Measurements from ENCODE around the gene CDH5.

CDH5 gene

GRCh38 chr16:66372898-66373155, 6.3 kb downstream of the CDH5 start:
- no peaks in the 10 kb centered on the region for H3F3A ChIP-seq (ENCODE audit: insufficient read depth)
- no peak overlapping the region for H3K27ac ChIP-seq (ENCODE audit: low read depth, low read length)
- H2AFZ ChIP-seq (ENCODE audit: low read depth, low read length, severe bottlenecking) = no peak overlapping the region
- H3K27me3 ChIP-seq (ENCODE audit: low read length) = no peaks in the 10 kb centered on the region
- no peaks in the 10 kb centered on the region for H3K79me2 ChIP-seq (ENCODE audit: insufficient read depth, low read length)
- no peaks in the 10 kb centered on the region for H4K20me1 ChIP-seq (ENCODE audit: low read depth, low read length)
- H3K36me3 ChIP-seq (ENCODE audit: low read length) = no peaks in the 10 kb centered on the region
- TF ChIP-seq, protein P1, sequence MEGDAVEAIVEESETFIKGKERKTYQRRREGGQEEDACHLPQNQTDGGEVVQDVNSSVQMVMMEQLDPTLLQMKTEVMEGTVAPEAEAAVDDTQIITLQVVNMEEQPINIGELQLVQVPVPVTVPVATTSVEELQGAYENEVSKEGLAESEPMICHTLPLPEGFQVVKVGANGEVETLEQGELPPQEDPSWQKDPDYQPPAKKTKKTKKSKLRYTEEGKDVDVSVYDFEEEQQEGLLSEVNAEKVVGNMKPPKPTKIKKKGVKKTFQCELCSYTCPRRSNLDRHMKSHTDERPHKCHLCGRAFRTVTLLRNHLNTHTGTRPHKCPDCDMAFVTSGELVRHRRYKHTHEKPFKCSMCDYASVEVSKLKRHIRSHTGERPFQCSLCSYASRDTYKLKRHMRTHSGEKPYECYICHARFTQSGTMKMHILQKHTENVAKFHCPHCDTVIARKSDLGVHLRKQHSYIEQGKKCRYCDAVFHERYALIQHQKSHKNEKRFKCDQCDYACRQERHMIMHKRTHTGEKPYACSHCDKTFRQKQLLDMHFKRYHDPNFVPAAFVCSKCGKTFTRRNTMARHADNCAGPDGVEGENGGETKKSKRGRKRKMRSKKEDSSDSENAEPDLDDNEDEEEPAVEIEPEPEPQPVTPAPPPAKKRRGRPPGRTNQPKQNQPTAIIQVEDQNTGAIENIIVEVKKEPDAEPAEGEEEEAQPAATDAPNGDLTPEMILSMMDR (IDR thresholded peaks at IDR 0.05; ENCODE audit: insufficient read depth, low read length, poor library complexity, severe bottlenecking) = no peak
- no peak for TF ChIP-seq EZH2phosphoT487 (conservative IDR thresholded peaks at IDR 0.05; ENCODE audit: low read length)
- no peak overlapping the region for H3K9ac ChIP-seq (ENCODE audit: low read length)
- H3K9me2 ChIP-seq (replicated peaks; ENCODE audit: insufficient read depth, low read length) = no peaks in the 10 kb centered on the region
- no peak overlapping the region for H3K4me3 ChIP-seq (ENCODE audit: insufficient read depth, low read length, poor library complexity, severe bottlenecking)
- H3K4me2 ChIP-seq (ENCODE audit: low read depth, low read length, poor library complexity, severe bottlenecking) = no peak overlapping the region
- H3K9me3 ChIP-seq (ENCODE audit: insufficient read depth, low read length) = no peaks in the 10 kb centered on the region

DNA sequence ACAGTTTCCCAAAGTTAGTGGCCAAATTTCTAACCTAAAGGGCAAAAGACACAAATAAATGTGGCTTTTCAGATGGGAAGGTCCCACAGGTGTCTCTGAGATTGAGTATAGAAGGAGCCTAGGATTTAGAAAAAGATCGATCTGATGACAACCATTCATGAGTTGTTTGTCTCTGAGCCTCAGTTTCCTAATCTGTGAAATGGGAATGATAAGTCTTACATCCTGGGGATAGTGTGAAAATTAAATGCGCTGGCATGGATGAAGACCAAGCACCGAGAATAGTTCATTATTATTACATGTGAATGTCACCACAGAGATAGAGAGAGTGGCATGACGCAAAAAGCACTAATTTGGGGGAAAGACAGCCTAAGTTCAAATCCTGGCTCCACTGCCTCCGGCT, 7.2 kb downstream of the CDH5 start:
- Histone ChIP-seq H4K20me1 (ENCODE audit: low read depth, low read length) (no peaks in the 10 kb centered on the region), H3K4me2 (ENCODE audit: low read depth, low read length, poor library complexity, severe bottlenecking) (no peak overlapping the region), H3K27me3 (ENCODE audit: low read length) (no peaks in the 10 kb centered on the region), H3K9me3 (ENCODE audit: insufficient read depth, low read length) (no peaks in the 10 kb centered on the region), H2AFZ (ENCODE audit: low read depth, low read length, severe bottlenecking) (no peak overlapping the region), H3K27ac (ENCODE audit: low read depth, low read length) (no peak overlapping the region), H3F3A (ENCODE audit: insufficient read depth) (no peaks in the 10 kb centered on the region), H3K79me2 (ENCODE audit: insufficient read depth, low read length) (no peaks in the 10 kb centered on the region), H3K9me2 (replicated peaks; ENCODE audit: insufficient read depth, low read length) (no peaks in the 10 kb centered on the region), H3K9ac (ENCODE audit: low read length) (no peak overlapping the region), H3K4me3 (ENCODE audit: insufficient read depth, low read length, poor library complexity, severe bottlenecking) (no peak overlapping the region), H3K36me3 (ENCODE audit: low read length) (no peaks in the 10 kb centered on the region)
- no peak for TF ChIP-seq EZH2phosphoT487 (conservative IDR thresholded peaks at IDR 0.05; ENCODE audit: low read length)
- TF ChIP-seq, protein P1 (IDR thresholded peaks at IDR 0.05; ENCODE audit: insufficient read depth, low read length, poor library complexity, severe bottlenecking) = no peak

- Histone ChIP-seq H3K4me2 (ENCODE audit: low read depth, low read length, poor library complexity, severe bottlenecking) (no peak overlapping the region), H3K27ac (ENCODE audit: low read depth, low read length) (no peak overlapping the region), H3F3A (ENCODE audit: insufficient read depth) (no peaks in the 10 kb centered on the region), H3K79me2 (ENCODE audit: insufficient read depth, low read length) (no peaks in the 10 kb centered on the region), H3K9ac (ENCODE audit: low read length) (no peak overlapping the region), H3K4me3 (ENCODE audit: insufficient read depth, low read length, poor library complexity, severe bottlenecking) (no peak overlapping the region), H3K9me3 (ENCODE audit: insufficient read depth, low read length) (no peaks in the 10 kb centered on the region), H4K20me1 (ENCODE audit: low read depth, low read length) (no peaks in the 10 kb centered on the region), H3K36me3 (ENCODE audit: low read length) (no peaks in the 10 kb centered on the region), H2AFZ (ENCODE audit: low read depth, low read length, severe bottlenecking) (no peak overlapping the region), H3K27me3 (ENCODE audit: low read length) (no peaks in the 10 kb centered on the region), H3K9me2 (replicated peaks; ENCODE audit: insufficient read depth, low read length) (no peaks in the 10 kb centered on the region)
- TF ChIP-seq, protein P1 (IDR thresholded peaks at IDR 0.05; ENCODE audit: insufficient read depth, low read length, poor library complexity, severe bottlenecking) = no peak
- no peak for TF ChIP-seq EZH2phosphoT487 (conservative IDR thresholded peaks at IDR 0.05; ENCODE audit: low read length)
Measured at GRCh38 chr16:66374176-66374575, 7.7 kb downstream of the CDH5 start.

DNA sequence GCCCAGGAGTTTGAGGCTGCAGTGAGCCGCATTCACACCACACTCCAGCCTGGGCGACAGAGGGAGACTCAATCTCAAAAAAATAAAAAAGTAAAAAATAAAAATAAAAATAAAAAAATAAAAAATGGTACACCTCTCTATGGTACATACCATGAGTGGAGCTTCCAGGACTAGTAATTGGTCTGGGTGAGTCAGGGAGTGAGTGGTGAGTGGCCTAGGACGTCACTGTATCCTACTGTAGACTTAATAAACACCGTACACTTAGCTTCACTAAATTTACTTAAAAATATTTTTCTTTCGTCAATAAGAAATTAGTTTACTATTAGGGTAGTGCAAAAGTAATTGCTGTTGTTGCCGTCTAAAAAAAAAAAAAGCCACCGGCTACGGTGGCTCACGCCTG, 9.0 kb downstream of the CDH5 start:
- TF ChIP-seq, protein P1 (IDR thresholded peaks at IDR 0.05; ENCODE audit: insufficient read depth, low read length, poor library complexity, severe bottlenecking) = no peak
- no peak for TF ChIP-seq EZH2phosphoT487 (conservative IDR thresholded peaks at IDR 0.05; ENCODE audit: low read length)
- Histone ChIP-seq H3K79me2 (ENCODE audit: insufficient read depth, low read length) (no peaks in the 10 kb centered on the region), H3K36me3 (ENCODE audit: low read length) (no peaks in the 10 kb centered on the region), H3K9ac (ENCODE audit: low read length) (no peak overlapping the region), H3K4me3 (ENCODE audit: insufficient read depth, low read length, poor library complexity, severe bottlenecking) (no peak overlapping the region), H3K9me3 (ENCODE audit: insufficient read depth, low read length) (no peaks in the 10 kb centered on the region), H2AFZ (ENCODE audit: low read depth, low read length, severe bottlenecking) (no peak overlapping the region), H3F3A (ENCODE audit: insufficient read depth) (no peaks in the 10 kb centered on the region), H4K20me1 (ENCODE audit: low read depth, low read length) (no peaks in the 10 kb centered on the region), H3K9me2 (replicated peaks; ENCODE audit: insufficient read depth, low read length) (no peaks in the 10 kb centered on the region), H3K27ac (ENCODE audit: low read depth, low read length) (no peak overlapping the region), H3K27me3 (ENCODE audit: low read length) (no peaks in the 10 kb centered on the region), H3K4me2 (ENCODE audit: low read depth, low read length, poor library complexity, severe bottlenecking) (no peak overlapping the region)

Measured in SU-DHL-6 (cell line).